NOMO-1 treated with dmso at 0.1 percent for 144 hours (cell line): ENCODE measurements around the gene MBD3.

Experiments used
- DNase-seq: peaks from one replicate; lab custom pipeline; 2025; ENCODE audit not compliant: unreplicated experiment; lab: John Stamatoyannopoulos, UW

The MBD3 gene

DNA sequence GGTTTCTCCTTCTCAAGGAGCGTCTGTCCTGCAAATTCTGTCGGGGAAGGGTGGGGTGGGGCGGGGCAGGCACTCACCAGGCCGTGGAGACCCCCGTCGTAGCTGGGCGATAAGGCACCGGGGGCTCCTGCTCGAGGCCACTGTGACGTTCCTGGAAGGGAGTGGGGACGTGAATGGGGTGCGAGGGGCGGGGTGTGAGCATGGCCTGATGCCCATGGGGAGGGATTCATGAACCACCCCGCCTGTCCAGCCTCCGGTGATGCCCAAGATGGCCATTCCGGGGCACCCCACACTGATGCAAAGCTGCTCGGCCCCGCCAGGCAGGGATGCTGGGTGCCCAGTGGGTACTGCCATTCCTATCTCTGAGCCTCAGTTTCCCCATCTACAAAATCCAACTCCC, 27.0 kb upstream of the MBD3 start:
- no peak for DNase-seq

GRCh38 chr19:1619094-1619439, 26.4 kb upstream of the MBD3 start:
- no peak for DNase-seq

GRCh38 chr19:1618157-1619093, 25.8 kb upstream of the MBD3 start:
- no peak for DNase-seq

DNA sequence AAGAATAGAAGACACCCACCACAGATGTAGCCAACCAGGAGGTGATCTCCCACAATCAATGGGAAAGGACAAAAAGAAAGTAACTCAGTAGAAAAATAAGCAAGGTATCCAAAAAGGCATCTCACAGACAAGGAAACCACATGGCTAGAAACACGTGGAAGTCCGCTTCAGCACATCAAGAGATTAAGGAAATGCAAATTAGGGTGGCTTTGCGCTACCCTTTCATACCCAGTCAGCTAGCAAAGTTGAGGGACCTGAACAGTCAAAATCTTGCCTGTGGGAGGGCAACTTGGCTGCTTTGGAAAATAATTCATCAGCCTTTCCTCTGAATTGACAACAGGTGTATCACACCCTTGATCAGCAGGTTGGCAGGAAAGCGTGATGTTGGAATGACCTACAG, 24.2 kb upstream of the MBD3 start:
- DNase-seq: no peak

DNA sequence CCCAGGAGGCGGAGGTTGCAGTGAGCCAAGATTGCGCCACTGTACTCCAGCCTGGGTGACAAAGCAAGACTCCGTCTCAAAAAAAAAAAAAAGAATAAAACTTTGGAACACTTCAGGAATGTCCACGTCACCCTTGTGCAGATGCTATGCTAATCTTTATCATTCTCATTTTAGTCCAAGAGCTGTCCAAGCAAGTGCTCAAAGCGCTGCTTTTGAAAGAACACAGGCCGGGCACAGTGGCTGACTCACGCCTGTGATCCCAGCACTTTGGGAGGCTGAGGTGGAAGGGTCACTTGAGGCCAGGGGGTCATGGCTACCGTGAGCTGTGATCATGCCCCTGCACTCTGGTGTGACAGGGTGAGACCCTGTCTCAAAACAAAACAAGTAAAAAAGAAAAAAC, 23.7 kb upstream of the MBD3 start:
- no peak for DNase-seq

- DNase-seq: no peak
These were observed 22.6 kb upstream of the MBD3 start for GRCh38 chr19:1615156-1615765.

DNA sequence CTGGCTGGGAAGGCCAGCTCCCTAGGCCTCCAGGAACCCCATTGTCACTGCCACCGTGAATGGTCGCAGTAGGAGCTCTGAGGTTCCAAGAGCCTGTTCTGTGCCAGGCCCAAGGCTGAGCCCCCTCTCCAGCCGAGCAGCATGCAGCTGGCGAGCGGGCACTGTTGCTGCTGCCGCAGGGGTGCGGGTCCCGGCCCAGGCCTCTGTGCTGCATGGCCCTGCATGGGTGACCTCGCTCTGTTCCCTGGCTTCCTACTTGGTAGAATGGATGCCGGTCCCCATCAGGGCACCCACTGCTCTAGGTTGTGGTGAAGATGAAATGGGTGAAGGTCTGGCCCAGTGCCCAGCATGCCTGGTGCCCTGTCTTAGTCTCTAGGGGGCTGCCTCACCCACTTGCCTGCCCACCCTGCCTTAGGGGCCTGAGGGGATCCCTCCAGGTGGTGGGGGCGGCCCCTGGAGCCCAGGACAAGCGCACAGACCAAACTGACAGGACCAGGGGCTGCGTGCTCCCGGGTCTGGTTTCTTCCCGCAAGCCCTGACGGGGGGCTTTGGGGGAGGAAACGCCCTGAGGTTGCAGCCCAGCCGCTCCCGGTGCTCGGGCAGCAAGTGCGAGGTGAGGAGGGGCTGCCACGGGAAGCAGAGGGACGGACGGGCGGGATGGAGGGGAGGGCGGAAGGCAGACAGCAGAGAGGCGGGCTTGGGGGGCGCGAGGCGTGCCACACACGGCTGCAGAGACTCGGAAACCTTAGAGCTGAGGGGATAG, 21.3 kb upstream of the MBD3 start:
- no peak for DNase-seq

DNA sequence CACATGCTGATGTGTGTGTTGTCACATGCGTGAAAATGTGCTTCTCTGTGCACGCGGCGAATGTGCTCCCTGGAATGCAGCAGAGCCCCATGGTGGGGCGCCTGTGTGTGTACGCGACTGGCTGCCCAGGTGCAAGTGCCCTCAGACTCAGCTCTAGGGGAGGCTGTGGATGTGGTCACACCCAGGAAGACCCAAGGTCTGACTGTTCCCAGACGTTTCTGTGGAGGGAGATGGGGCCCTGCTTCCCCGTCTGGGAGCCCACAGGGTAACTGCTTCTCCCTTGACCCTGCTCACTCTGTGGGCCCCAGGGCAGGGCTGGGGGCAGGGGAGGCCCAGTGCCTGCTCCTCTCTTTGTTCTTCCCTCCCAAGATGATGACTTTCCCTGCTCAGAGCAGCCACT, 20.5 kb upstream of the MBD3 start:
- no peak for DNase-seq

GRCh38 chr19:1612114-1613086, 19.7 kb upstream of the MBD3 start:
- DNase-seq: no peak

DNA sequence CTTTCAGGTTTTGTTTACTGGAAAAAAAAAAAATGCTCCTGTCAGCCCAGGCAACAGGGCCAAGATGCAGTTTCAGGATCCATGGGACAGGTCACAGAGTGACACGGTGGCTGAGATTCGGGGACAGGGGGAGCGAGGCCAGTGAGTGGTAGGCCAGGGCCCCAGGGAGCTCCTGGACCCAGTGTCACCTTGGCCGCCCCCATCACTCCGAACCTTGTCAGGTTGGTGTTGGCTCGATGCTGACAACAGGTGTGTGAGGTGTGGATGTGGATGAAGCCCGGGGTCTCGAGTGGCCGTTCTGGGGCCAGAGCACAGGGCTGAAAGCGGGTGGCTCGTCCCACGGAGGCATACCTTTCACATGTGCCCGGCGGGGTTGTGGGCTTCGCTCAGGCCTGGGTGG, 18.7 kb upstream of the MBD3 start:
- DNase-seq: no peak

GRCh38 chr19:1610579-1610978, 17.9 kb upstream of the MBD3 start:
- DNase-seq: no peak

- DNase-seq: no peak
These were observed 17.2 kb upstream of the MBD3 start for GRCh38 chr19:1609680-1610474.

GRCh38 chr19:1609103-1609396, 16.4 kb upstream of the MBD3 start:
- no peak for DNase-seq

GRCh38 chr19:1608359-1609102, 15.9 kb upstream of the MBD3 start:
- DNase-seq: no peak

- DNase-seq: no peak
These were observed 13.5 kb upstream of the MBD3 start for GRCh38 chr19:1606138-1606651.

GRCh38 chr19:1605236-1606137, 12.8 kb upstream of the MBD3 start, which contains the start of gene UQCR11:
Gene UQCR11 (minus strand): TSS chr19:1605462. CDS start chr19:1605409, 53 bp downstream.
- peak; percentile 95 for DNase-seq

DNA sequence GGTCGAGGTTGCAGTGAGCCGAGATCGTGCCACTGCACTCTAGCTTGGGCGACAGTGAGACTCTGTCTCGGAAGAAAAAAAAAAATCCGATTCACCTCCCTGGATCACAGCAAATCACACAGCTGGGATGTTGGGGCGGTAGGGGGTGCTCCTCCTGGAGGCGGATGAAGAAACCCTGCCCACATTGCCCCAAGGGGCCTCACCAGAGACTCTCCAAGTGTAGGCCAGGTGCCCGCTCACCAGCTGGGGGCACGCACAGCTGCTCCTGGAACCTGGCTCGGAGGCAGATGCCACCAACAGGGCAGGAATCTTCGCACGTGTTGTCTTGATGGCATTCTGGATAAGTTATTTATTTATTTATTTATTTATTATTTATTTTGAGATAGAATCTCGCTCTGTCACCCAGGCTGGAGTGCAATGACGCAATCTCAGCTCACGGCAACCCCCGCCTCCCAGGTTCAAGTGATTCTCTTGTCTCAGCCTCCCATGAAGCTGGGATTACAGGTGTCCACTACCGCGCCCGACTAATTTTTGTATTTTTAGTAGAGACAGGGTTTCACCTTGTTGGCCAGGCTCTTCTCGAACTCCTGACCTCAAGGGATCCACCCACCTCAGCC, 9.5 kb upstream of the MBD3 start:
- no peak for DNase-seq

GRCh38 chr19:1601613-1602064, 9.0 kb upstream of the MBD3 start:
- DNase-seq: no peak
